Astrocyte of the cerebellum (primary cell): ENCODE measurements around the gene SCN1B.

Experiments used
- DNase-seq: peaks from one replicate; pipeline ENCODE4 v3.0.0-alpha.2; 2011; ENCODE audit warnings: low read depth
- H3K4me3 ChIP-seq: 2 replicates; pipeline ENCODE4 v1.5.1; 2011; ENCODE audit warnings: mild to moderate bottlenecking, low read depth, low read length, moderate library complexity
- CTCF ChIP-seq: IDR thresholded peaks from 2 replicates; pipeline ENCODE4 v1.5.1; 2012; ENCODE audit warnings: low read length, low read depth, moderate library complexity, mild to moderate bottlenecking; ENCODE audit errors: missing control alignments
- in situ Hi-C: cut with HindIII; loops from 2 replicates; pipeline ENCODE4 v1.10.0; 2017; ENCODE audit warnings: low sequenced_read_pairs

Gene SCN1B

GRCh38 chr19:35074426-35075201, 44.3 kb downstream of the SCN1B start:
- H3K4me3 ChIP-seq: no peak overlapping the region
- TF ChIP-seq CTCF: no peak
- no peak for DNase-seq
- in situ Hi-C loops: no loop called here

- in situ Hi-C loops: no loop called here
- no peak overlapping the region for H3K4me3 ChIP-seq
- no peak for TF ChIP-seq CTCF
Measured at GRCh38 chr19:35075202-35076025, 45.1 kb downstream of the SCN1B start.

GRCh38 chr19:35076026-35076370, 45.7 kb downstream of the SCN1B start:
- TF ChIP-seq CTCF: no peak
- in situ Hi-C loops: no loop called here
- no peak for DNase-seq
- no peak overlapping the region for H3K4me3 ChIP-seq

More at GRCh38 chr19:35075202-35076025, 45.1 kb downstream of the SCN1B start:
- DNase-seq: no peak

GRCh38 chr19:35076657-35077056, 46.4 kb downstream of the SCN1B start:
- in situ Hi-C loops: no loop called here
- H3K4me3 ChIP-seq: no peak overlapping the region
- no peak for TF ChIP-seq CTCF
- DNase-seq: no peak

- TF ChIP-seq CTCF: no peak
- DNase-seq: no peak
- in situ Hi-C loops: no loop called here
- no peak overlapping the region for H3K4me3 ChIP-seq
Measured at GRCh38 chr19:35077411-35078223, 47.3 kb downstream of the SCN1B start.

GRCh38 chr19:35079826-35080225, 49.6 kb downstream of the SCN1B start:
- in situ Hi-C loops: no loop called here

More at GRCh38 chr19:35079826-35080225, 49.6 kb downstream of the SCN1B start:
- no peak overlapping the region for H3K4me3 ChIP-seq
- no peak for DNase-seq
- no peak for TF ChIP-seq CTCF
